SK-N-MC (cell line): ENCODE measurements around the gene DTNBP1.

Source experiments
- DNase-seq: peaks from one replicate; pipeline ENCODE4 v3.0.0-alpha.2; 2011; ENCODE audit warnings: low read depth, low spot score
- H3K27ac ChIP-seq: fragments of 200-600 bp; sonication (generic); 2 replicates; pipeline ENCODE4 v1.5.1; 2016; ENCODE audit warnings: mixed run types
- H3K36me3 ChIP-seq: fragments of 200-600 bp; sonication (generic); 2 replicates; pipeline ENCODE4 v1.6.1; 2017; ENCODE audit warnings: antibody characterized with exemption, low read length, mixed read lengths; ENCODE audit not compliant: insufficient read depth
- H3K4me3 ChIP-seq: fragments of 200-600 bp; sonication (generic); 2 replicates; pipeline ENCODE4 v1.5.1; 2016
- H3K9ac ChIP-seq: fragments of 200-600 bp; sonication (generic); 2 replicates; pipeline ENCODE4 v1.8.0; 2017; ENCODE audit warnings: mixed run types, mixed read lengths; ENCODE audit not compliant: insufficient read length
- H3K9me3 ChIP-seq: fragments of 200-600 bp; sonication (generic); 2 replicates; pipeline ENCODE4 v1.6.1; 2017; ENCODE audit warnings: low read depth, mild to moderate bottlenecking, antibody characterized with exemption, low read length, moderate library complexity, mixed read lengths
- EZH2 ChIP-seq: fragments of 200-600 bp; sonication (generic); IDR thresholded peaks from one replicate; pipeline ENCODE4 v1.6.1; 2017; ENCODE audit warnings: antibody characterized with exemption
- FOXP2 ChIP-seq: optimal IDR thresholded peaks from 2 replicates; pipeline ENCODE3; 2011; ENCODE audit warnings: mild to moderate bottlenecking, moderate library complexity; ENCODE audit not compliant: insufficient read depth; ENCODE audit errors: extremely low read length, control extremely low read depth
- POLR2AphosphoS5 ChIP-seq: IDR thresholded peaks from 2 replicates; pipeline ENCODE4 v1.6.1; 2012; ENCODE audit warnings: mild to moderate bottlenecking, low read depth, low read length, borderline replicate concordance

DTNBP1 gene

DNA sequence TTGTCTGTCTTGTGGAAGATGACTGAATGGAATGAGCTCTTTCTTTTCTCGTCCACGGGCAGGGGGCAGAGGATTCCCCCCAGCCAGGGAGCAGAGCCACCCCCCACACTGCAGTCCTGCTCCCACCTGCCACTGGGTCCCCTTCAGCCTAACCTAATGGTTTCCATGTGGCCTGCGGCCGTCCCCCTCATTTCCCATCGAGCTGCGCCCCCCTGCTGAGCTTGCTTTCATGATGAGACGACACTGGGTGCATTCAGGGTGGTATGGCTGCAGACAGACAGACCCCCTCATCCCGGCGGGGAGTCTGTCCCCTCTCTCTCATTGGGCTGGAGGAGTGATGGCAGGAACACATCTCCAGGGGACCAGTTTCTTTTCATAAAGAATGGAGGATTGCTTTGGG, 140.8 kb downstream of the DTNBP1 start:
- Histone ChIP-seq H3K4me3 (no peak overlapping the region), H3K9me3 (no peaks in the 10 kb centered on the region), H3K9ac (no peak overlapping the region), H3K36me3 (peaks cover 95% of the 10 kb centered on the region), H3K27ac (0 out of 2 replicates have a peak overlapping the region, but pooled peaks have one; percentile 20)
- no peak for TF ChIP-seq POLR2AphosphoS5
- TF ChIP-seq FOXP2, result no peak
- TF ChIP-seq EZH2, result no peak
- no peak for DNase-seq

DNA sequence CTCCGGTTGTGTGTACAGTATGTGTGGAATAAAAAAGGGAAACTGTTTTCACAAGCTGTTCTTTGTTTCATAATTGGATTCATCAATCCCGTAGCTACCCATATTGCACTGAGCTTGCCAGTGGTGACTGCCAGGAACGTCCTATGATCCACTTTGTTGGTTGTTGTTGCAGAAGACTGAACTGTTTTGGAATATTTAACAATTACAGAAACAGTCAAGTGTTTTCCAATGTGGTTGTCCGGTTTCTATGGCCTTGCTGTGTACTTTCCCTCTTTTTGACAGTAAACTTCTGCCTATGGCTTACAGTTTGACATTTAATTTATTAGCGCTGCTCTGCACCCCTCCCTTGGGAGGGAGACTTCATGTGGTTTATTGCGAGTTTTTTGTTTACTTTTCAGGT, 141.2 kb downstream of the DTNBP1 start:
- no peak for DNase-seq
- peak overlapping the region; percentile 20; the same call in 1 of the 2 replicates for H3K27ac ChIP-seq
- no peak for TF ChIP-seq FOXP2
- no peak for TF ChIP-seq POLR2AphosphoS5
- no peak for TF ChIP-seq EZH2
- H3K9me3 ChIP-seq, result no peaks in the 10 kb centered on the region
- H3K4me3 ChIP-seq, result no peak overlapping the region
- H3K36me3 ChIP-seq, result peaks cover 96% of the 10 kb centered on the region
- H3K9ac ChIP-seq, result no peak overlapping the region

DNA sequence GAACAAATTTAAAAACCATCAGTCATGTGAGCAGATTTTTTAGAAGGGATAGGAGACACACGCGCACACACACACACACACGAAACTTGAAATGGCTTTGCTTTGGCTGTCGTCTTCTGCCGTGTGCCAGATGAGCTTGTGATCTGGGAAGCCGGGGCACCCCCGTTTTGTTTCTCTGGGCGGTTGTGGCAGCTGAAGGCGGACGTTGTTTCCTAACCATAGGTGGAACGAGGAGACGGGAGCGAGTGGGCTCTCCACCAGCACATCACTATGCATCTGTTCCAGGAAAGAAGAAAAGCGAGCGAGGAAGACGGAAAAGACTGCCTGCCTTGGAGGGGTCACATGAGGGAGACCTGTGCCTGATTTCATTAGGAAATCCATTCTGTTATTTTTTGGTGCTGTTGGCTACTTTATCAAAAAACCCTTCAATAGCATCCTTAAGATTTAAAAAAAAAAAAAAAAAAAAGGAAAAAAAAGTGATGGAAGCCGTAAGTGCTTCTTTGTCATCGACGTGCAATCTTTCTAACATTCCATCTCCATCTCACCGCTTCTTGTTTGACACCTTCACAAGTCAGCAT, 142.1 kb downstream of the DTNBP1 start:
- DNase-seq, result no peak
- Histone ChIP-seq H3K9me3 (no peaks in the 10 kb centered on the region), H3K9ac (no peak overlapping the region)

DNA sequence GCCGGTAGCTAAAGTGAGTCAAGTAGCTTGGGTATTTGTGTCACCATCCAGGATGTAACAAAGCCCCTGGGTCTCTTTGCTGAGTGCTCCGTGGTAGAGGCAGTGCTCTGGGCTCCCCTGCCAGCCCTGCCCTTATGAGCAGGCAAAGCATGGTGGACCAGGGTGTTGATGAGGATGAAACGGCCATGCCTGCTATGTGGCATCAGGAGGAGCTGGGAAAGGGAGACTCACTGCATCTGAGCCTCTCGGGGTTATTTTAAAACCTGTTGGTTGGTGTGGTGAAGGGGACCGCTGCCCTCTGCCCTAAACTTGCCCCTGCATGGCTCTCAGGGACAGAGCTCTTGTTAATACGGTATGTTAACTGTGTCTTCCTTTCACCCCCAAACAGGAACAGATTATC, 143.1 kb downstream of the DTNBP1 start:
- Histone ChIP-seq H3K9me3 (no peaks in the 10 kb centered on the region), H3K4me3 (no peak overlapping the region), H3K27ac (0 out of 2 replicates have a peak overlapping the region, but pooled peaks have one; percentile 11), H3K9ac (no peak overlapping the region), H3K36me3 (peaks cover 94% of the 10 kb centered on the region)
- TF ChIP-seq POLR2AphosphoS5 (no peak), EZH2 (no peak), FOXP2 (no peak)
- DNase-seq, result no peak

More for the DNA sequence above, 142.1 kb downstream of the DTNBP1 start:
- H3K4me3 ChIP-seq, result no peak overlapping the region
- no peak for TF ChIP-seq POLR2AphosphoS5
- no peak for TF ChIP-seq EZH2
- no peak for TF ChIP-seq FOXP2
- peaks cover 96% of the 10 kb centered on the region for H3K36me3 ChIP-seq
- peak overlapping the region; percentile 68 for H3K27ac ChIP-seq

DNA sequence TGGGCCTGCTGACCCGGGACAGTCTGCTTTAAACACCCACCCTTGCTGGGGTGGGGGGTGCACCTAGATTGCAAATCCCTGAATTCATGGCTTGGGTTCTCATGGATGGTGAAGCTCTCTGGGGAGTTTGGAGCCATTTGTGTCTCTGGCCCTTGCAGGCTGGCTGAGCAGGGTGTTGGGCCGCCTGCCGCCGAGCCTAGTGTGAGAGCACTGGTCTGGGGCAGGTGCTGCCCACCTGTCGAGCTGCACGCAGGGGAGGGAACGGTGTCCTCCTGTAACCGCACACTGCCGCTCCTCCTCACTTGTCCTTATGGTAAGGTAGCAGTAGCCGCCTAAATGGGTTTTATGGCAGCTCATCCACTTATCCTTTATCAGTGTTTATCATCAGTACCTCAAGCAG, 143.9 kb downstream of the DTNBP1 start:
- H3K9me3 ChIP-seq, result no peaks in the 10 kb centered on the region
- no peak overlapping the region for H3K27ac ChIP-seq
- H3K4me3 ChIP-seq, result no peak overlapping the region
- H3K9ac ChIP-seq, result no peak overlapping the region
- no peak for DNase-seq
- no peak for TF ChIP-seq FOXP2
- TF ChIP-seq POLR2AphosphoS5, result no peak
- TF ChIP-seq EZH2, result no peak
- H3K36me3 ChIP-seq, result peaks cover 95% of the 10 kb centered on the region

DNA sequence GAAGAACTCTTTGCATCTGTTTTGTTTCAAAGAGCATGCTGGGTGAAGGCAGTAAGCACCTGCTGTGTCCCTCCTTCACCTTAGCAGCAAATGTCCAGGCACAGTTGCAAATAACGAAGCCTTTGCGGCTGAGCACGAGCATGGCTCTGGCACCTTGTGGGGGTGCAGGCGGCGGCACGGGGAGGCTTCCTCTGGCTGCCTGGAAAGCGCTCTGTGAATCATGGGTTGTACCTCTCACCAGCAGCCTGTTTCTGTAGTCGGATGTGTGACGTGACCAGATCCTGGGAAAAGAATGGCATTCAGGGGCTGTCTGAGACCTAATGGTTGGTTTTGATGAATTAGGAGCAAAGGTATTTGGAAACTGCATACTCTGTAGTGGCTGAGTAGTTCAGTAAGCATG, 144.8 kb downstream of the DTNBP1 start:
- DNase-seq, result no peak
- Histone ChIP-seq H3K4me3 (no peak overlapping the region), H3K36me3 (peaks cover 95% of the 10 kb centered on the region), H3K9ac (no peak overlapping the region), H3K9me3 (no peaks in the 10 kb centered on the region), H3K27ac (no peak overlapping the region)
- TF ChIP-seq POLR2AphosphoS5, result no peak
- TF ChIP-seq FOXP2, result no peak
- no peak for TF ChIP-seq EZH2

DNA sequence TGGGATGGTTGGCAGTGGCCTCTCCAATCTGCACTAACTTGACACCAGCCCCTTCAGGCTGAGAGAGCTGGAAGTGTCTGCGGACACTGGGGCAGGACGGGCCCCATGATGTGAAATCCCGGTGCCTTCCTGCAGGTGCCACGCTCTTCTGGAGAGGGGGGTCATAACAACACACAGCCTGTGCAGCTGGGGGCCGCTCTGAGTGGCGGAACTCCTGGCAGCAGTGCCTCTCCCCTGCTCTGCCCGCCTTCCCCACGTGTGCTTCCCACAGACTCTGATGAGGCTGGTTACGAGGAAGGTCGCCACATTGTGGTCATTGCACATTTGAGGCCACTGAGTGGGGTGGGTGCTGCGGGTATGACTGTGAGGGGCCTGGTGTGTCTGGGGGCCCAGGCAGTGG, 145.2 kb downstream of the DTNBP1 start:
- H3K36me3 ChIP-seq, result peaks cover 95% of the 10 kb centered on the region

DNA sequence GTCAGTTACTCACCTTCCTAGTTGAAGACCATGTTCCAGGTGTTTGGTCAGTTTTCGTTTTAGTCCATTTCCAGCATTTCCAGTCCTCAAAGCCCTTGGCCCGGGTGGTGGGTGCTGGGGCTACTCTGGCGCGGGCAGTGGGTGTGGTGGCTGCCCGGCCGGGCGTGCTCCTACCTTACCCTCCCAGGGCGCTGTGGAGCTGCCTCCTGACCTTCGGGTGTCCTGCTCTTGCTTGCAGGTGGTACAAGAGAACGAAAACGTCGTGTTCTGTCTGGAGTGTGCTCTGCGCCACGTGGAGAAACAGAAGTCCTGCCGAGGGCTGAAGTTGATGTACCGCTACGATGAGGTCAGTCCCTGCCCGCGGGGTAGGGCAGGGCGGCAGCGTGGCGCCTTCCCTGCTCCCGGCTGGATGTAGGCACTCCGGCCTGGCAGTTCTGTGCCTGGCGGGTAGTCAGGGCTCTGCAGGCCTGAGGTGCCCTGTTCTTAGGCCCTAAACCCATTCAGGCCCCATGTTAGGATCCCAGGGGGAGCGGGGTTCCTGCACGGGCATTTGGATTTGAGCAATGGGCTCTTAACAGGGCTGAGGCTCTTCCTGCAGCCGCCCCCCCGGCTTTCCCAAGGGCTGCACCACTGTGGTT, 145.8 kb downstream of the DTNBP1 start:
- Histone ChIP-seq H3K27ac (no peak overlapping the region), H3K4me3 (no peak overlapping the region), H3K9me3 (no peaks in the 10 kb centered on the region), H3K36me3 (peaks cover 95% of the 10 kb centered on the region), H3K9ac (no peak overlapping the region)
- DNase-seq, result no peak
- TF ChIP-seq EZH2, result no peak
- TF ChIP-seq FOXP2, result no peak
- no peak for TF ChIP-seq POLR2AphosphoS5

More for the DNA sequence above, 145.2 kb downstream of the DTNBP1 start:
- H3K9ac ChIP-seq, result no peak overlapping the region
- TF ChIP-seq EZH2, result no peak
- TF ChIP-seq FOXP2, result no peak
- TF ChIP-seq POLR2AphosphoS5, result no peak; the same call in 1 of the 2 replicates
- H3K27ac ChIP-seq, result no peak overlapping the region
- DNase-seq, result no peak
- H3K9me3 ChIP-seq, result no peaks in the 10 kb centered on the region
- no peak overlapping the region for H3K4me3 ChIP-seq

DNA sequence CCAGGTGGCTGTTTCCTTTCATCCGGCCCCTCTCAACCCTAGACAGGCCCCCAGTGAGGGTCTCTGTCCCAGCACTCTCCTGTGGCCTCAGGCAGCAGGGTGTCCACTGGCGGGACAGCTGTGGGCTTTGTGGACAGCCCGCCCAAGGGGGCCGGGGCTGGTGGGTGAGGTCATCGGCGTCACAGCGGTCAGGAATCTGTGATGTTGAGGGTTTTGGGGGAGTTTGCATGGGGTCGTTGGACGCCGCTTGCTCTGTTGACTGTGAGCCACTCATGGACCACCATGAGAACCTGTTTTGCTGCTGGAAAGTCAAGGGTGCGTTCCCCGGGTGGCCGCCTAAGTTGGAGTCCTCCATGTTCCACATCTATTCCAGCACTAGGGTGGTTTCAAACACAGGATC, 146.4 kb downstream of the DTNBP1 start:
- DNase-seq, result no peak
- H3K36me3 ChIP-seq, result peaks cover 95% of the 10 kb centered on the region
- no peak overlapping the region for H3K4me3 ChIP-seq
- TF ChIP-seq FOXP2 (no peak), POLR2AphosphoS5 (no peak), EZH2 (no peak)
- H3K9ac ChIP-seq, result no peak overlapping the region
- H3K27ac ChIP-seq, result no peak overlapping the region
- H3K9me3 ChIP-seq, result no peaks in the 10 kb centered on the region
